HG03457 (cell line): Measurements from ENCODE around the gene RASAL2.
A peak's percentile ranks its signal among the peaks of the same experiment; 100 is the strongest.
"Not testable (repeated sequence)": the region's sequence is repeated elsewhere in the genome, so short reads cannot be mapped to it uniquely, and the experiment has no call there.

Experiments used
- ATAC-seq: cut with Tn5 transposase; IDR thresholded peaks from one replicate; pipeline ENCODE4 v1.9.1; 2021; ENCODE audit warnings: moderate number of reproducible peaks; ENCODE audit not compliant: unreplicated experiment

RASAL2 gene

GRCh38 chr1:178330848-178331497 is 237.1 kb downstream of the RASAL2 start:
- ATAC-seq: no peak

- no peak for ATAC-seq
Measured at GRCh38 chr1:178335426-178335825, 241.5 kb downstream of the RASAL2 start.

GRCh38 chr1:178337091-178337706 is 243.3 kb downstream of the RASAL2 start:
- no peak for ATAC-seq

- ATAC-seq: no peak
Measured at GRCh38 chr1:178339834-178340233, 245.9 kb downstream of the RASAL2 start.

- ATAC-seq: no peak
Measured at GRCh38 chr1:178341261-178341956, 247.5 kb downstream of the RASAL2 start.

- no peak for ATAC-seq
Measured at GRCh38 chr1:178342745-178343144, 248.8 kb downstream of the RASAL2 start.

- peak; percentile 72 for ATAC-seq
Measured at GRCh38 chr1:178344513-178345091, 250.7 kb downstream of the RASAL2 start.

- ATAC-seq: no peak
Measured at GRCh38 chr1:178345238-178345637, 251.3 kb downstream of the RASAL2 start.

GRCh38 chr1:178345807-178346206 is 251.9 kb downstream of the RASAL2 start:
- ATAC-seq: no peak

- no peak for ATAC-seq
Measured at GRCh38 chr1:178349801-178350200, 255.9 kb downstream of the RASAL2 start.

GRCh38 chr1:178351911-178352310 is 258.0 kb downstream of the RASAL2 start:
- ATAC-seq: not testable (repeated sequence)

GRCh38 chr1:178352790-178353416 is 259.0 kb downstream of the RASAL2 start:
- no peak for ATAC-seq

GRCh38 chr1:178353524-178353923 is 259.6 kb downstream of the RASAL2 start:
- no peak for ATAC-seq

GRCh38 chr1:178354816-178355215 is 260.9 kb downstream of the RASAL2 start:
- ATAC-seq: no peak

- ATAC-seq: no peak
Measured at GRCh38 chr1:178356299-178356698, 262.4 kb downstream of the RASAL2 start.

GRCh38 chr1:178358456-178358855 is 264.6 kb downstream of the RASAL2 start:
- ATAC-seq: no peak

GRCh38 chr1:178360421-178360820 is 266.5 kb downstream of the RASAL2 start:
- no peak for ATAC-seq

GRCh38 chr1:178361847-178362246 is 267.9 kb downstream of the RASAL2 start:
- no peak for ATAC-seq

GRCh38 chr1:178362747-178363146 is 268.8 kb downstream of the RASAL2 start:
- ATAC-seq: no peak

GRCh38 chr1:178364782-178365181 is 270.9 kb downstream of the RASAL2 start:
- ATAC-seq: no peak

GRCh38 chr1:178367151-178367550 is 273.2 kb downstream of the RASAL2 start:
- ATAC-seq: no peak
